Astrocyte (in vitro differentiated cells and primary cell): ENCODE data around the gene FRMD3. TPM values are rescaled to one million over a fixed set of nuclear protein-coding genes. Genes with fewer than 3 reads are reported as not detected.

ENCODE experiments used
- DNase-seq: peaks from one replicate; pipeline ENCODE4 v3.0.0-alpha.2; 2010; ENCODE audit warnings: low read depth
- FAIRE-seq: peaks from 2 replicates; lab custom pipeline; 2011; peaks lifted over from hg19 to GRCh38; lab: Jason Lieb, UNC
- H2AFZ ChIP-seq: 2 replicates; pipeline ENCODE4 v1.6.0; 2012; ENCODE audit warnings: low read depth, low read length, inconsistent platforms
- H3K27ac ChIP-seq: 2 replicates; pipeline ENCODE4 v1.5.1; 2011; ENCODE audit warnings: low read depth, low read length, inconsistent platforms
- H3K27me3 ChIP-seq: 2 replicates; pipeline ENCODE4 v1.6.0; 2011; ENCODE audit warnings: low read length, inconsistent platforms; ENCODE audit not compliant: insufficient read depth
- H3K36me3 ChIP-seq: 2 replicates; pipeline ENCODE4 v1.5.1; 2011; ENCODE audit warnings: low read length, inconsistent platforms; ENCODE audit not compliant: insufficient read depth
- H3K4me1 ChIP-seq: 2 replicates; pipeline ENCODE4 v1.5.1; 2011; ENCODE audit warnings: low read length, inconsistent platforms; ENCODE audit not compliant: insufficient read depth
- H3K4me2 ChIP-seq: 2 replicates; pipeline ENCODE4 v1.6.0; 2012; ENCODE audit warnings: low read length, inconsistent platforms
- H3K4me3 ChIP-seq: 2 replicates; pipeline ENCODE4 v1.5.1; 2011; ENCODE audit warnings: low read depth, mild to moderate bottlenecking, low read length, inconsistent platforms; ENCODE audit not compliant: insufficient read depth
- H3K79me2 ChIP-seq: 2 replicates; pipeline ENCODE4 v1.6.0; 2012; ENCODE audit warnings: mild to moderate bottlenecking, low read length, inconsistent platforms; ENCODE audit not compliant: insufficient read depth
- H3K9ac ChIP-seq: 2 replicates; pipeline ENCODE4 v1.6.0; 2012; ENCODE audit warnings: mild to moderate bottlenecking, low read length, inconsistent platforms
- H3K9me3 ChIP-seq: 2 replicates; pipeline ENCODE4 v1.5.1; 2012; ENCODE audit warnings: low read depth, mild to moderate bottlenecking, low read length, inconsistent platforms; ENCODE audit not compliant: insufficient read depth
- H4K20me1 ChIP-seq: 2 replicates; pipeline ENCODE4 v1.6.0; 2012; ENCODE audit warnings: low read length, inconsistent platforms; ENCODE audit not compliant: insufficient read depth
- H3K27ac Mint-ChIP-seq: one replicate; pipeline ENCODE4 v1.8.0; 2021; ENCODE audit warnings: mild to moderate bottlenecking, mixed read lengths; ENCODE audit not compliant: unreplicated experiment
- H3K27me3 Mint-ChIP-seq: one replicate; pipeline ENCODE4 v1.8.0; 2021; ENCODE audit warnings: low read depth, mixed read lengths; ENCODE audit not compliant: unreplicated experiment
- H3K36me3 Mint-ChIP-seq: one replicate; pipeline ENCODE4 v1.8.0; 2021; ENCODE audit warnings: low read depth, mixed read lengths; ENCODE audit not compliant: unreplicated experiment
- H3K4me1 Mint-ChIP-seq: one replicate; pipeline ENCODE4 v1.8.0; 2021; ENCODE audit warnings: low read depth, mixed read lengths; ENCODE audit not compliant: unreplicated experiment
- H3K4me3 Mint-ChIP-seq: one replicate; pipeline ENCODE4 v1.8.0; 2021; ENCODE audit warnings: mild to moderate bottlenecking, moderate library complexity, mixed read lengths; ENCODE audit not compliant: unreplicated experiment
- H3K9me3 Mint-ChIP-seq: one replicate; pipeline ENCODE4 v1.8.0; 2021; ENCODE audit warnings: mild to moderate bottlenecking, mixed read lengths; ENCODE audit not compliant: unreplicated experiment
- EZH2 ChIP-seq: IDR thresholded peaks from 2 replicates; pipeline ENCODE4 v1.6.1; 2012; ENCODE audit warnings: mild to moderate bottlenecking, low read length, inconsistent platforms; ENCODE audit not compliant: insufficient read depth
- total RNA-seq: library from RNA; stranded (reverse); gene quantifications from 2 replicates; pipeline ENCODE4 v1.2.1, GENCODE V29; 2021
- TF ChIP-seq, protein P1 (sequence below): IDR thresholded peaks from 2 replicates; pipeline ENCODE4 v1.5.1; 2011; ENCODE audit warnings: low read depth, mild to moderate bottlenecking, inconsistent platforms, low read length, moderate library complexity; ENCODE audit not compliant: insufficient read depth

The FRMD3 gene
- total RNA-seq, 1 donor from 2014 or later = 0.39 TPM

GRCh38 chr9:83418283-83418682 is 119.9 kb downstream of the FRMD3 start:
- Mint-ChIP-seq H3K9me3 (peaks cover 2% of the 10 kb centered on the region), H3K4me3 (no peak overlapping the region), H3K4me1 (no peaks in the 10 kb centered on the region), H3K36me3 (no peaks in the 10 kb centered on the region), H3K27ac (no peak overlapping the region), H3K27me3 (peaks cover 4% of the 10 kb centered on the region)
- TF ChIP-seq, protein P1, sequence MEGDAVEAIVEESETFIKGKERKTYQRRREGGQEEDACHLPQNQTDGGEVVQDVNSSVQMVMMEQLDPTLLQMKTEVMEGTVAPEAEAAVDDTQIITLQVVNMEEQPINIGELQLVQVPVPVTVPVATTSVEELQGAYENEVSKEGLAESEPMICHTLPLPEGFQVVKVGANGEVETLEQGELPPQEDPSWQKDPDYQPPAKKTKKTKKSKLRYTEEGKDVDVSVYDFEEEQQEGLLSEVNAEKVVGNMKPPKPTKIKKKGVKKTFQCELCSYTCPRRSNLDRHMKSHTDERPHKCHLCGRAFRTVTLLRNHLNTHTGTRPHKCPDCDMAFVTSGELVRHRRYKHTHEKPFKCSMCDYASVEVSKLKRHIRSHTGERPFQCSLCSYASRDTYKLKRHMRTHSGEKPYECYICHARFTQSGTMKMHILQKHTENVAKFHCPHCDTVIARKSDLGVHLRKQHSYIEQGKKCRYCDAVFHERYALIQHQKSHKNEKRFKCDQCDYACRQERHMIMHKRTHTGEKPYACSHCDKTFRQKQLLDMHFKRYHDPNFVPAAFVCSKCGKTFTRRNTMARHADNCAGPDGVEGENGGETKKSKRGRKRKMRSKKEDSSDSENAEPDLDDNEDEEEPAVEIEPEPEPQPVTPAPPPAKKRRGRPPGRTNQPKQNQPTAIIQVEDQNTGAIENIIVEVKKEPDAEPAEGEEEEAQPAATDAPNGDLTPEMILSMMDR = no peak
- TF ChIP-seq EZH2 = no peak
- Histone ChIP-seq H3K27ac (no peak overlapping the region), H2AFZ (no peak overlapping the region), H3K36me3 (no peaks in the 10 kb centered on the region), H4K20me1 (no peaks in the 10 kb centered on the region), H3K79me2 (no peaks in the 10 kb centered on the region), H3K9me3 (no peaks in the 10 kb centered on the region), H3K4me3 (no peak overlapping the region), H3K4me1 (no peaks in the 10 kb centered on the region), H3K9ac (no peak overlapping the region), H3K27me3 (no peaks in the 10 kb centered on the region), H3K4me2 (no peak overlapping the region)
- FAIRE-seq (no peak), DNase-seq (no peak)

- no peaks in the 10 kb centered on the region for H3K27me3 ChIP-seq
- FAIRE-seq (no peak), DNase-seq (no peak)
- no peak overlapping the region for H3K4me2 ChIP-seq
- H3K4me1 ChIP-seq = no peaks in the 10 kb centered on the region
- H2AFZ ChIP-seq = no peak overlapping the region
- no peaks in the 10 kb centered on the region for H3K9me3 ChIP-seq
- H3K9ac ChIP-seq = no peak overlapping the region
- Mint-ChIP-seq H3K4me3 (no peak overlapping the region), H3K36me3 (no peaks in the 10 kb centered on the region), H3K27ac (no peak overlapping the region), H3K9me3 (peaks cover 2% of the 10 kb centered on the region), H3K27me3 (peaks cover 6% of the 10 kb centered on the region), H3K4me1 (no peaks in the 10 kb centered on the region)
- no peaks in the 10 kb centered on the region for H3K36me3 ChIP-seq
- no peak overlapping the region for H3K4me3 ChIP-seq
- H4K20me1 ChIP-seq = no peaks in the 10 kb centered on the region
- no peak overlapping the region for H3K27ac ChIP-seq
- H3K79me2 ChIP-seq = no peaks in the 10 kb centered on the region
- TF ChIP-seq, protein P1 = no peak
Observed at GRCh38 chr9:83413367-83413766, 124.8 kb downstream of the FRMD3 start.

DNA sequence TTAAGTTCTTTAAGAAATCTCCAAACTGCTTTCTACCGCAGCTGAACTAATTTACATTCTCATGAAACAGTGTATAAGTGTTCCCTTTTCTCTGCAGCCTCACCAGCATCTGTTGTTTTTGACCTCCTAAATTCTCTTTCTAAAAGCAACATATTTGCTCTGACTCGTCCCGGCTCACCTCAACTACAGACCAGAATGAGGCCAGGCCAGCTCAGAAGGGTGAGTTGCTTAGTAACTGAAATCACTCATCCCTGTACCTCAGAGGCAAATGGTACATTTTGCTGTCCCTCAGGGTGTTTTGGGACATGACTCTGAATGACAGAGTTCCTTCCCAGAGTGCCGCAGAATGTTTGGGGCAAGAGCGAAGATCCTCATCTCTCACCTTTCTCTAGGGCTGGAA is 127.5 kb downstream of the FRMD3 start:
- no peaks in the 10 kb centered on the region for H3K79me2 ChIP-seq
- H3K4me3 ChIP-seq = no peak overlapping the region
- H3K27ac ChIP-seq = no peak overlapping the region
- Mint-ChIP-seq H3K36me3 (no peaks in the 10 kb centered on the region), H3K4me1 (no peaks in the 10 kb centered on the region), H3K27me3 (peaks cover 6% of the 10 kb centered on the region), H3K4me3 (no peak overlapping the region), H3K27ac (no peak overlapping the region), H3K9me3 (peaks cover 11% of the 10 kb centered on the region)
- H3K4me2 ChIP-seq = no peak overlapping the region
- TF ChIP-seq, protein P1 = no peak
- TF ChIP-seq EZH2 = no peak
- no peaks in the 10 kb centered on the region for H3K27me3 ChIP-seq
- H3K4me1 ChIP-seq = no peaks in the 10 kb centered on the region
- DNase-seq = no peak
- H3K36me3 ChIP-seq = no peaks in the 10 kb centered on the region
- no peaks in the 10 kb centered on the region for H4K20me1 ChIP-seq
- FAIRE-seq = no peak
- no peak overlapping the region for H2AFZ ChIP-seq
- no peaks in the 10 kb centered on the region for H3K9me3 ChIP-seq
- H3K9ac ChIP-seq = no peak overlapping the region
